ENCODE measurements around the gene DUSP2. TPM values are rescaled to one million over a fixed set of nuclear protein-coding genes. Genes with fewer than 3 reads are reported as not detected.
A peak's percentile ranks its signal among the peaks of the same experiment; 100 is the strongest.
"Not testable (repeated sequence)": the region's sequence is repeated elsewhere in the genome, so short reads cannot be mapped to it uniquely, and the experiment has no call there.

Gene DUSP2
- total RNA-seq, 1 donor from 2014 or later, result 1.3 TPM

DNA sequence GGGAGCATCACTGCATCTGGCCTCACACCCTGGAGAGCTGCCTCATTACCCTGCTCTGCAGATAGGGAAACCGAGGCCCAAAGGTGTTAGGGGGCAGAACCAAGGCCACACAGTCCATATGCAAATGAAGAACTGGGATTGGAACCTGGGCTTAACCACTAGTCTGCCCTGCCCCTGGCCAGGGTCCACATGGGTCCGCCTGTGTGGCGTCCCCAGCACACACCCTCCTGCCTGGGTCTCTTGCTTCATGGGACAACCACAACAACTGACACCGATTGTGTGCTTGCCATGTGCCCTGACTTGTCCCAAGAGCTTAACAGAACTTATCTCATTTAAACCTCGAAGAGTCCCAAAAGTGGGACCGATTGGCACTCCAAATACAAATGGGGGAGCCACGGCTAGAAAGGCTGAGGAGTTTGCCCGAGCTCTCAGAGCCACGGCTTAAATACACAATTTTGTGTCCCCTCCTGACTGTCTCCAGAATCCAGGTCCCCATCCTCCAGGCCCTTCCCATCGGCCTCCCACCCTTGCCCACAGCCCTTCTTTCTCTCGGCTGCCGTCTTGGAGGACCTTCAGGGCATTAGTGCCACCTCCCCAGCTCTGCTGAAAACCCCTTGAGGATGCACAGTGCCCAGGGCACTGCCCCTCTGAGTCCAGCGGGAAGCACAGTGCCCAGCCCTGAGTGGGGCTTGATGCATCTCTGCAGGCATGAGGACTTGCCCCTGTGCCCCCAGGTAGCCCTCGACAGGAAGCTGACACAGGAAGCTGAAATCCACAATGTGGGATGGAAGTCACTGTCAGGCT lies 5.8 kb upstream of the DUSP2 start:
- no peak for ATAC-seq
- no peak for DNase-seq (ENCODE audit: missing footprints)

DNA sequence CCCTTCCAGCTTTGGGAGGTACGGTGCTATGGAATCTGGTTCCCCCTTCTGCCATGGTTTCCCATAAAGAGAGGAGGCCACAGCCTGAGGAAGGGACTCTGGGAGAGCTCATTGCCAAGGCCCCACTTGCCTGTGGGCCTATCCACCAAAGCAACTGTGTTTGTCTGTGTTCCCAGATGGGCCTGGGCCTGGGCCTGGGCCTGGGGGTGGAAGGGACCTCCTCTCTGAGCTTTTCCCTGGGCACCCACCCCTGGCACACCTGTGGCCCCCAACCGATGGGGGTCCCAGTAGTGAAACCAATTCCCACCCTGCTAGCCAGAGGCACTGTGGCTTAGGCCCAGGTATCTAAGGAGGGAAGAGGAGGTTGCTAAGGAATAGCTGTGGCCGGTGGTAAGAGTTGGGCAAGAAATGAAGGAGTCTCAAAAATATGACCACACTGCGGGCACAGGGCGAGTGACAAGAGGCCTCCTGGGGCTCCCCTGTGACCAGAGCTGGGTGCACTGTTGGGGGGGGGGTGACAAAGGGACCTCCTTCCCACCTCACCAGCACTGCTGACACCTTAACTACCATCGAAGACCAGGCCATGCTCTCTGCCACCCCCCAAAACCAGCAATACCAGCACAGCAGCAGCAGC lies 4.9 kb upstream of the DUSP2 start:
- DNase-seq (ENCODE audit: missing footprints) (no peak), ATAC-seq (no peak)
- intact Hi-C loops (cut with DNase I), result no loop called here

More for the DNA sequence above, 5.8 kb upstream of the DUSP2 start:
- intact Hi-C loops (cut with DNase I), result no loop called here

DNA sequence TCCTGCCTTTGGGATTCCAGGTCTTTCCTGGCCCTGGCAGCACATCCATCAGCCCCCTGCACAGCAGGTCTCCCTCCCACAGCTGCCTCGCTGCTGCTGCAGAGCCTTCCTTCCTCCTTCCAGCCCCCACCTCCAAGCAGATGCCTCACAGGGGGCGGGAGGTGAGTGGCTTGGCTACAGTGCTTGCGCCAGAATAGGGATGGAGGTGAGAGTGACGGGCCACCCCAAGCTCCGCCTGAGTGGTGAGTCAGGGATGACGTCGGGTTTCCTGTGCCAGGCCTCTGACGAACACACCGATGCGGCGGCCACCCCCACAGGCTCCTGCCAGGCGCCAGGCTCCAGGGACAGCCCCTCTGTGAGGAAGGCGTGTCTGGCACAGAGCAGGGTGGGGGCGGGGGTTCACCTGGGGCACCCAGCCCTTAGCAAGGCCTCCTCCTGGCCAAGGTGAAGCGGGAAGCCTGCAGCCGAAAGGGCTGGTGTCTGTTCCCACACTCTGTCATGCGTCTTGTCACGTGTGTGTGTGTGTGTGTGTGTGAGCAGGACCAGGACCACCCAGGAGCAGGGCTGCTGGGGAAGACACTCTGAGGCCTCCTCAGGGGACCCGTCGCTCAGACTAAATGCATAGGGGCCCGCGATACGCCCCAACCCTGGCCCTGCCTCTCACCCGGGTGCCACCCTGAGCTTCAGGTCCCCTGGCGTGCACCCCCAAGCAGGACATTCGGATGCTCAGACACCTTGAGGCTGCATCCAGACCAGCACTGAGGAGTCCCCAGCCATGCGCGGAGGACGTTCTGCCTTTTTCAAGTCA lies 3.4 kb upstream of the DUSP2 start:
- intact Hi-C loops (cut with DNase I), result loop anchor here (5.0 kb wide), 1 partner anchor 119 kb away; the partner anchor contains the start of genes CIAO1 and TMEM127
- ATAC-seq, result no peak
- peak; percentile 87 for DNase-seq (ENCODE audit: missing footprints)

DNA sequence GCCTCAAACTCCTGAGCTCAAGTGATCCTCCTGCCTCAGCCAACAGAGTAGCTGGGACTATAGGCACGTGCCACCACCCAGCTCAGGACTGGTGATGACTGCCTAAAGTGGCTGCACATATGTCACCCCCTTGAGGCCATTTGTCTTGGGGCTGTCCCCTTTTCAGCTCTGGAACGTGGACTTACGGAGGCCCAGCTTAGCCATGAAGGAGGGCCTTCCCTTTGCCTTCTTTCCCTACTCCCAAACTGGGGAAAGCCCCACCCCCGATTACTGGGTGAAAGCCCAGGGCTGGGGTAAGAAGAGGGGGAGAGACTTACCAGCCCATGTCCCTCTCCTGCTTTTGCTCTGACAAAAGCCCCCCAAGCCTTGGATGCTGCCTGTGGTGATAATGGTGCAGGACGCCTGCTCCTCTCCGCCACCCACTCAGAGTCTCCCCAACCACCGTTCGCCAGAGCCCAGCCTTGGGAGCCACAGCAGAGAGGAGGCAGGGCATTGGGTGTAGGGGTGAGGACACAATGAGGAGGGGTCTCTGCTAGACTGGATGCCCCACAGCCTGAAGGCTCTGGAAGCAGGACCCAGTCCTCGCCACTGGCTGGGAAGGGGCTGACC lies 2.5 kb upstream of the DUSP2 start:
- no peak for DNase-seq (ENCODE audit: missing footprints)
- ATAC-seq, result no peak
- intact Hi-C loops (cut with DNase I), result loop anchor here (5.0 kb wide), 1 partner anchor 120 kb away; the partner anchor contains the start of genes CIAO1 and TMEM127

DNA sequence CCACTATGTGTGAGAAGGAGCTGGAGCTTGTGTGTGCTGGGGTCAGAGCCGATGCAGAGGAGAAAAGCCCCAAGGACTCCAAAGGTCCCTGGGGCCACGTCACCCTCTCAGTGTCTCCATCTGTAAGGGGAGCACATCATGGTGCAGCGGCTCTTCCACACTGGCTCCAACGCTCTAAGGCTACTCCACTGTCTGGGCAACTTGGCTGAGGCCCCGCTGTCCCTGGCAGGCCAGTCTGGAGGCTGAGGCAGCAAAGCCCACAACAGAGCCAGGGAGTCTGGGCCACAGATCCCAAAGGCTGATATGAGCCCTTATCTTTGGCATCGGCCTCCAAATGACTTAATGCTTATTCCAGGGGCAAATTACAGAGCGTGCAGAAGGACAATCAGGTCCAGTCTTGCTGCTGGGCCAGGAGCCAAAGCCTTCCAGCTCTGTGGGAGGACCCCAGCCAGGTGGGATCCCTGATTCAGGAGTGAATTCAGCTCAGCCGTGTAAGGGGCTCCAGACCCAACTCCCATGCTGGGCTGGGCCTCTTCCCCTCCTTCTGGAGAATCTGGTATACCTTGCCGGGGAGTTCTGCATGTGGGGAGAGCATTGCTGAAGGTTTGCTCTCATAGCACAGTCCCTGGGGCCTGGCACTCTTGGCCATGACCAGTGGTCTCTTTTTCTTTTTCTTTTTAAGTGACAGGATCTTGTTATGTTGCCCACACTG lies 1.8 kb upstream of the DUSP2 start:
- no peak for ATAC-seq
- DNase-seq (ENCODE audit: missing footprints), result no peak
- intact Hi-C loops (cut with DNase I), result loop anchor here (5.0 kb wide), 1 partner anchor 120 kb away; the partner anchor contains the start of genes CIAO1 and TMEM127

DNA sequence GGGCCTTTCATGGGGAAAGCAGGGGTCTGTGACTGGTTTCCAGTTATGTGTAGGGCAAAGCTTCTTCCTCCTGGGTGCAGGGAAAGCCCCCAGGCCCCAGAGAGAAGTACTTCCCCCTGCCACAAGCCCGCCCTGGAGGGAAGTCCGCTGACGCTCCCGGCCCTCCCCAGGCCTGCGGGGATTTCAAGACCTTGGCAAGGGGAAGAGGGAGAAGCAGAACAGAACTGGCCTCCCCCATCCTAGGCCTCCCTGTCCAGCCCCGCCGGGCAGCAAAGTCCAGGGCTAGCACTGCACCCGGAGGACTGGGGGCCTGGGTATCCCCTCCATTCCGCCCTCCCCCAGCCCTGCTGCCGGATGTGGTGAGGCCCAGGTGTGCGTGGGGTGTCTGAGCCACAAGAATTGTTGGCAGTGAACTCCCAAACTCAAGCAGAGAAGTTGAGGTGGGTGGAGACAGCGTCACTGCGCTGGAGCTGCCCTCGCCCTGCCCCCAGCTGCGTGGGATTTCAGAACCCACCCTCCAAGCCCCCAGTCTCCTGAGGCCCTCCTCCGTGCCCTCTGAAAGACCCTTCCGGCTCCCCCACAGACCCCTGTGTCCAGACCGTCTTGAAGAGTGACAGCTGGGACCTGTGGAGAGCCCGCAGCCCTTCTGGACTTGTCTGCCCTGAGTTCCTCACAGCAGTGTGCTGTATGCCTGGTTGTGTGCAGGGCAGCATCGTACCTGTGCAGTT lies 1.1 kb upstream of the DUSP2 start:
- DNase-seq (ENCODE audit: missing footprints) (peak; percentile 89), ATAC-seq (peak; percentile 23)
- intact Hi-C loops (cut with DNase I), result loop anchor here (5.0 kb wide), 1 partner anchor 121 kb away; the partner anchor contains the start of genes CIAO1 and TMEM127

DNA sequence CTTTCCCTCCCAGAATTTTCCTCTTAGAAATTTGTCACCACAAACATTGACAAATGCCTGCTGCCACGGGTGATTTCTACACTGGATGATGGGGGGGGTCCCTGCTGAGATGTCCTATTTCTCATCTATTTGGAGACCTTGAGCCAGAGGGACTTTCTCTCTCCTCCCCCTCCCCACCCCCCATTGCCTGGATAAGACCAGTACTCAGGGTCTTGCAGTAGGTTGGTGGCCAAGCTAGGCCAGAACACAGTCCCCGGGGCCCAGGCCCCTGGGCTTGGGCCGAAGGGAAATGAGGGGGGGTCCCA lies 560 bp upstream of the DUSP2 start:
- DNase-seq (ENCODE audit: missing footprints), result no peak
- intact Hi-C loops (cut with DNase I), result loop anchor here (5.0 kb wide), 1 partner anchor 122 kb away; the partner anchor contains the start of genes CIAO1 and TMEM127
- ATAC-seq, result no peak

DNA sequence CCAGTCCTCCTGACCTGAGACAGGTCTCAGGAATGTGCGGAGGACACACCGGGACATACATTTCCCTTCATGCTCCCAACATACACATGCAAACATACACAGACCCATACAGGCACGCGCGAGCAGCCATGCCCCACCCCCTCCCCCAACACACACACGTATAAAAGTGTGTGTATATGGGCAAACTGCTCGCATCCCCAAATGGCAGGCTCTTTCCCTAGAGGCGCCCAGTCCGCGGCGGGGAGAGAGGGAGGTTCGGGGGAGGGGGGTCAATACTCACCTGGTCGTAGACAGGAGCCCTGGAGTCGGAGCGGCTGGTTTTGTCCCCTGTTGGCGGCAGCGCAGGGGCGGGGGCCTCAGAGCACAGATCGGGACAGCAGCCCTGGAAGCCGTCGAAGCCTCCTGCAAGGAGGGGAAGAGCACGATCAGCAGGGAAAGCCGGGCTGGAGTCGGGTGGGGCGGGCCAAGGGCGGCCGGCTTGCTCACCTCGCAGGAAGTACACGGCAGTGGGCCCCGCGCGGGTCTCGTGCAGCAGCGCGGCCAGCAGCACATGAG lies 682 bp downstream of the DUSP2 start:
- DNase-seq (ENCODE audit: missing footprints), result no peak
- ATAC-seq, result no peak
- intact Hi-C loops (cut with DNase I), result loop anchor here (5.0 kb wide), 1 partner anchor 123 kb away; the partner anchor contains the start of genes CIAO1 and TMEM127

DNA sequence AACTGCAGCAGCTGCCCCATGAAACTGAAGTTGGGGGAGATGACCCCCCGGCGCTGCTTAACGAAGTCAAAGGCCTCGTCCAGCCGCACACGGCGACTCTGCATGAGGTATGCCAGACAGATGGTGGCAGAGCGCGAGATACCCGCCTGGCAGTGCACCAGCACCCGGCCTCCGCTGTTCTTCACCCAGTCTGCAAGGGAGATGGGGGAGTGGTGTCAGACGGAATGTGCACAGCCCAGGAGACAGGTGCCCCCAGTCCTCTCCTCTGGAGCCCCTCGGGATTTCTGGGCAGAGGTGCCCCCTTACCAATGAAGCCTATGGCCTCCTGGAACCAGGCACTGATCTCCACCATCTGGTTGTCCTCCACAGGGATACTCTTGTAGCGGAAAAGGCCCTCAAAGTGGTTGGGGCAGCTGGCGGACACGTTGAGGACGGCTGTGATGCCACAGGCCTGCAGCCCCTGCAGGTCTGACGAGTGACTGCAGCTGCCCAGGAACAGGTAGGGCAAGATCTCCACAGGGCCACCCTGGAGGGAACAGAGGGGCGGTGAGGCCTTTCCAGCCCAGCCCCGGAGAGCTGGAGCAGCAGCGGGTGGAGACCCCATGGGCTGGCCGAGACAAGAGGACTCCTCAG lies 1.3 kb downstream of the DUSP2 start:
- intact Hi-C loops (cut with DNase I), result no loop called here
- ATAC-seq (no peak), DNase-seq (ENCODE audit: missing footprints) (no peak)

DNA sequence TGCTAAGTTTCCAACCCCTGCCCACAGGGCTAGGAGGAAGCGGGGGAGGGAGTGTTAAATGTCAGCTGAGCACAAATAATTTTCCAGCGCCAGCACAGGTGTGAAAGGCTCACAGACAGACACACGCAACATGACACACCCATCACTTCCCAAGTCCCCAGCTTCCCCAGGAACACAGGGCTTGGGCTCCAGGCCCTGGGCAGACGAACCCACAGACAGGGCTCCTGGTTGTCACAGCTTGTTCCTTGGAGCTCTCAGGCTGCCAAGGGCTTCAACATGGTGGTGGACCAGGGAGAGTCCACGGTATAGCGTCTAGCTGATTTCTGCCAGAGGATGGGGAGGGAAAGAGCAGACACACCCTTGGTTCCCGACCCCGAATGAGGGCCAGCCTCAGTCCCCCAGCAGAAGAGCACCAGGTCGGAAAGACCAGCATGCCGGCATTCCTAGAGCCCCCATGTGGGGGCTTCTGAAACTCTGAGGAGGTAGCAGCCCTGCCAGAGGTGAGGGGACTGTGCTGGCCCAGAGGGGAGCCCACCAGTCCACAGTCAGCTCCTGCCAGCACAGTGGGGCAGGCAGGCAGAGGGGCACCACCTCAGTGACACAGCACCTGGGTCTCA lies 1.9 kb downstream of the DUSP2 start:
- ATAC-seq, result no peak
- intact Hi-C loops (cut with DNase I), result no loop called here
- no peak for DNase-seq (ENCODE audit: missing footprints)

DNA sequence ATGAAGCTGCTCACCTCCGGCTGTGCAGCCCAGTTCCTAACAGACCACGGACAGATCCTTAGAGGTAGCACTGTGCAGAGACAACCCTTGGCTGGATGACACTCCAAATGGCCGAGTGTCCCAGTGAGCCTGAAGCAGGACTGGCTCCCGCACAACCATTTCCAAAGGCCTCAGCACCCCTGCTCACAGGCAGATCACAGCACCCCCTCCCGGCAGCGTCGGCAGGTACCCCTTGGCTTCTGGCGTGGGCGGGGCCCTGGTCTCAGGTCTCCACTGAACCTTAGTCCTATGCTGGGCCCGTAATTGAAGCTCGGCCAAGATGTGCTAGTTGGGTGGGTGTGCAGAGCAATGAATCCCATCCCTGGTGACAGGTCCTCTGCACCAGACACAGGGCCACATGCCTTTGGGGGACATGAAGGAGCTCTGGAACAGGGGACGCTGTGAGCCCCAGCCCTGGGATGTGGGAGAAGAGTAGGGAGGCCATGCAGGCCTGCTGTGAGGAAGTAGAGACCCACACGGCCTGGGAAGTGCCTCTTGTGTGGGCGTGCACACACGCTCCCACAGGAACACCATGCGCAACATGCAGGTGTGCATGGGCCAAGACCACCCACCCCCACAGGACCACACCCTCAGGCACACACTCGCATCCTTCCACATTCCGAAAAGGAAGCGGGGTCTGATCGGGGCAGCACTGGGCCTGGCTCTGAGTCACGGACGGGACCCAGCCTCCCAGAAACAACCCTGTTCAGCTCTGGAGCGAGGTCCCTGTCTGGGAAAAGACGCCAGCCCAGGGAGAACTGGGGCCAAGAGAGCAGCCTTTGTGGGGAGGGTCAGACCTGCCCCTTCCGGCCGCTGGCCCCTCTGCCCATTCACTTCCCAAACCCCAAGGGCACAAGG lies 2.8 kb downstream of the DUSP2 start:
- intact Hi-C loops (cut with DNase I), result no loop called here
- no peak for DNase-seq (ENCODE audit: missing footprints)

DNA sequence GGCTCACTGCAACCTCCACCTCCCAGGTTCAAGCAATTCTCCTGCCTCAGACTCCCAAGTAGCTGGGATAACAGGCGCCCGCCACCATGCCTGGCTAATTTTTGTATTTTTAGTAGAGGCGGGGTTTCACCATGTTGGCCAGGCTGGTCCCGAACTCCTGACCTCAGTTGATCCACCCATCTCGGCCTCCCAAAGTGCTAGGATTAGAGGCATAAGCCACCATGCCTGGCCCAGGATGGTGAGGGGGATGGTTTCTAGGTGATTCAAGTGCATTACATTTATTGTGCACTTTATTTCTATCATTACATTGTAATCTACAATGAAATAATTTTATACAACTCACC lies 3.6 kb downstream of the DUSP2 start:
- DNase-seq (ENCODE audit: missing footprints); intact Hi-C loops (cut with DNase I); ATAC-seq: not testable (repeated sequence)

More for the DNA sequence above, 2.8 kb downstream of the DUSP2 start:
- ATAC-seq, result no peak

DNA sequence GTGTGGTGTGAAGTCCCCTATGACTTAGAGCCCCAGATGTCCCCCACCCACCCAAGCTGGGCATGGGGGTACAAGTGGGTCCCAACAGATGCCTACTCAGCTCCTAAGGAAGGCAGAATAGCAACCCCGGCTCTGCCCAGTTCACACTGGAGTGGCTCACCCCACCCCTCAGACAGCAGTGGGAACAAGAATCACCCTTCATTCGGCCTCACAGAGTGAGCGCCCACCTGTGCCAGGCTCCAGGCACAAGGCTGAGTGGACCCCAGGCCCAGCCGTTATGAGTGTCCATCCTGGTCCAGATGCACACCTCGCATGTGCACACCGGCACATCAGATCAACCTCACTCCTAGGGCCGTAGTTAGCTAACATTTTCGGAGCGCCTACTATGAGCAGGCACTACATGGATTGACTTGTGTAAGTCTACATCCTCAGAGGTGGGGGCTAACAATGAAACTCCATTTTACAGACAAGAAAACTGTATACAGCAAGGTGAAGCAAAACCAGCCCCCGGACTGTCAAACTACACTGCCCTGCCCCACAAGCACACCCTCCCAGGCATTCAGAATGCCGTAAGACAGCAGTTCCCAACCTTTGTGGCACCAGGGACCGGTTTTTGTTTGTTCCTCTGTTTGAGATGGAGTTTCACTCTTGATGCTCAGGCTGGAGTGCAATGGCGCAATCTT lies 4.2 kb downstream of the DUSP2 start:
- peak; percentile 35 for DNase-seq (ENCODE audit: missing footprints)
- intact Hi-C loops (cut with DNase I), result no loop called here

DNA sequence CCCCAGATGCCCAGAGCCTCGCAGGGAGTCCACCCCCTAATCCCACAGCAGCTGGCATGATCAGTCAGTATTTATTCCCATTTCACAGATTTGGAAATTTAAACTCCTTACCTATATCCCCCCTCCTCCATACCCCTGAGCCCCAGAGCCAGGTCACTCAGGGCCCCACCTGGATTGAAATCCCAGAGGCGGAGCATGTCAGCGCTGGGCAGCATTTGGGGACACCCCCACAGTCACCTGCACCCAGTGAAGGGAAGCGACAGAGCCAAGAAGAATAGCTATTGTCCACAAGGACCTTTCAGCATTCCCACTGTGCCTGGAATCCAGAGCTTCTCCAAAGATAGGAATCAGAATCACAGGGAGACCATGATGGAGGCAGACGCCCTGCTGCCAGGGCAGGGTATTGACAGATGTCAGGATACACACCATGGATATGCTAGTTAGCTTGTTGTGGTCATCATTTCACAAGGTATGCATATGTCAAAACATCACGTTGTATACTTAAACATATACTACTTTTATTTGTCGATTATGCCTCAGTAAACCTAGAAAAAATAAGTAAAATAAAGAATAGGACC lies 6.0 kb downstream of the DUSP2 start:
- intact Hi-C loops (cut with DNase I), result loop anchor here (2.0 kb wide), 1 partner anchor 370 kb away; no protein-coding TSS in a partner anchor
- DNase-seq (ENCODE audit: missing footprints) (no peak), ATAC-seq (no peak)

More for the DNA sequence above, 4.2 kb downstream of the DUSP2 start:
- no peak for ATAC-seq
